Breast epithelium (tissue), 4 donors: ENCODE results near the gene SAA1. TPM values are rescaled to one million over a fixed set of nuclear protein-coding genes. Genes with fewer than 3 reads are reported as not detected.

Experiments
- DNase-seq, 2 donors: peaks; one replicate each; pipeline ENCODE4 v3.0.0-alpha.2; 2019; ENCODE audit warnings: low spot score in 2 of 2
- H3K27ac ChIP-seq, 2 donors: fragments of 200-600 bp; sonication (generic) in 1 of 2; one replicate each; pipeline ENCODE4 v1.5.1; 2016 to 2019; ENCODE audit warnings: mild to moderate bottlenecking in 1 of 2
- H3K27me3 ChIP-seq, 2 donors: fragments of 200-600 bp; sonication (generic) in 1 of 2; one replicate each; pipeline versions ENCODE4 v1.5.1 to v1.6.0; 2017 to 2019; ENCODE audit warnings: control low read depth in 1 of 2, mild to moderate bottlenecking in 1 of 2
- H3K36me3 ChIP-seq: fragments of 200-600 bp; one replicate; pipeline ENCODE4 v1.5.1; 2019
- H3K4me1 ChIP-seq, 2 donors: fragments of 200-600 bp; sonication (generic); one replicate each; pipeline ENCODE4 v1.5.1; 2016 to 2019; ENCODE audit warnings: control low read depth in 1 of 2
- H3K4me3 ChIP-seq, 3 donors: fragments of 200-600 bp; sonication (generic); 1 replicate in 2 of 3; 2 replicates in 1 of 3; pipeline ENCODE4 v1.5.1; 2016 to 2019; ENCODE audit warnings: mild to moderate bottlenecking in 3 of 3, moderate library complexity in 2 of 3
- H3K9me3 ChIP-seq, 2 donors: fragments of 200-600 bp; sonication (generic) in 1 of 2; one replicate each; pipeline ENCODE4 v1.5.1; 2016 to 2019; ENCODE audit warnings: control low read depth in 1 of 2
- POLR2A ChIP-seq: fragments of 450-650 bp; IDR thresholded peaks from one replicate; pipeline ENCODE4 v1.6.1; 2016; ENCODE audit warnings: antibody characterized with exemption, mild to moderate bottlenecking, moderate library complexity
- POLR2AphosphoS5 ChIP-seq, 3 donors: sonication (generic); formaldehyde crosslinking; IDR thresholded peaks; one replicate each; pipeline ENCODE4 v1.6.1; 2017; ENCODE audit warnings: antibody characterized with exemption in 3 of 3
- intact Hi-C: fragments of 100-400 bp; cut with DNase I; formaldehyde crosslinking; loops from one replicate; pipeline ENCODE4 v1.15.1; 2023; ENCODE audit warnings: low total_unique reads
- total RNA-seq, 3 donors: library from RNA; depleted of rRNA; stranded (reverse); fragments of >200 nt; gene quantifications; one replicate each; pipeline ENCODE4 v1.1.0, GENCODE V29; 2016
- TF ChIP-seq, protein P1 (sequence below), 3 donors: fragments of 450-650 bp; IDR thresholded peaks; one replicate each; pipeline ENCODE4 v1.5.1; 2016 to 2017; ENCODE audit warnings: antibody characterized with exemption in 3 of 3, mild to moderate bottlenecking in 3 of 3, moderate library complexity in 3 of 3

Gene SAA1
- total RNA-seq, 3 donors from 2014 or later = 78.1 to 1,384 (median 818) TPM

- no peak for DNase-seq
- Histone ChIP-seq H3K27ac (no peak overlapping the region), H3K36me3 (peaks cover 14% of the 10 kb centered on the region), H3K9me3 (no peaks in the 10 kb centered on the region), H3K4me1 (no peaks in the 10 kb centered on the region), H3K27me3 (no peaks in the 10 kb centered on the region), H3K4me3 (no peak overlapping the region)
- intact Hi-C loops = no loop called here
- TF ChIP-seq, protein P1, sequence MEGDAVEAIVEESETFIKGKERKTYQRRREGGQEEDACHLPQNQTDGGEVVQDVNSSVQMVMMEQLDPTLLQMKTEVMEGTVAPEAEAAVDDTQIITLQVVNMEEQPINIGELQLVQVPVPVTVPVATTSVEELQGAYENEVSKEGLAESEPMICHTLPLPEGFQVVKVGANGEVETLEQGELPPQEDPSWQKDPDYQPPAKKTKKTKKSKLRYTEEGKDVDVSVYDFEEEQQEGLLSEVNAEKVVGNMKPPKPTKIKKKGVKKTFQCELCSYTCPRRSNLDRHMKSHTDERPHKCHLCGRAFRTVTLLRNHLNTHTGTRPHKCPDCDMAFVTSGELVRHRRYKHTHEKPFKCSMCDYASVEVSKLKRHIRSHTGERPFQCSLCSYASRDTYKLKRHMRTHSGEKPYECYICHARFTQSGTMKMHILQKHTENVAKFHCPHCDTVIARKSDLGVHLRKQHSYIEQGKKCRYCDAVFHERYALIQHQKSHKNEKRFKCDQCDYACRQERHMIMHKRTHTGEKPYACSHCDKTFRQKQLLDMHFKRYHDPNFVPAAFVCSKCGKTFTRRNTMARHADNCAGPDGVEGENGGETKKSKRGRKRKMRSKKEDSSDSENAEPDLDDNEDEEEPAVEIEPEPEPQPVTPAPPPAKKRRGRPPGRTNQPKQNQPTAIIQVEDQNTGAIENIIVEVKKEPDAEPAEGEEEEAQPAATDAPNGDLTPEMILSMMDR (IDR thresholded peaks at IDR 0.05) = no peak
- no peak for TF ChIP-seq POLR2AphosphoS5 (IDR thresholded peaks at IDR 0.05)
Observed at GRCh38 chr11:18294862-18295261, 28.8 kb downstream of the SAA1 start.

DNA sequence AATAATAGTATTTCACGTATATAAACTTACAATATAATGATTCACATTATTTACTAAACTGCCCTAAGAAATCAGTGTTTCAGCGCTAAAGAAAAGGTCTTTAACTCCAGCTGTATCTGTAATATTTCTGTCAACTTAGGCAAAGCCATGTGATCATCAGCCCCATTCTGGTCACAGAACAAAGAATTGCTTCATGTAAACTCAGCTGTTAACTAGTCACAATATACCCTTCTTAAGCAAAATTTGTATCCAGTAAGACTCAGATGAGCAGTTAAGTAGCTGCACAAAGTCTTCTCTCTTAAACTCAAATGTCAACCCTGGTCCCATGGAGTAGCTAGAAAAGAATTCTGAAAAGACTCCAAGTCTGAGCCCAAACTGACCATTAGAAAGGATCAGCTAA, 29.3 kb downstream of the SAA1 start:
- intact Hi-C loops = no loop called here
- Histone ChIP-seq H3K4me3 (no peak overlapping the region), H3K36me3 (peaks cover 17% of the 10 kb centered on the region), H3K9me3 (no peaks in the 10 kb centered on the region), H3K27ac (no peak overlapping the region), H3K27me3 (no peaks in the 10 kb centered on the region), H3K4me1 (no peaks in the 10 kb centered on the region)
- TF ChIP-seq, protein P1 (IDR thresholded peaks at IDR 0.05) = no peak
- TF ChIP-seq POLR2AphosphoS5 (IDR thresholded peaks at IDR 0.05) (no peak), POLR2A (no peak)
- no peak for DNase-seq

- no peaks in the 10 kb centered on the region for H3K4me1 ChIP-seq
- TF ChIP-seq, protein P1 (IDR thresholded peaks at IDR 0.05) = no peak
- no peak for TF ChIP-seq POLR2A
- TF ChIP-seq POLR2AphosphoS5 (IDR thresholded peaks at IDR 0.05) = no peak
- DNase-seq = no peak
- intact Hi-C loops = no loop called here
- peaks cover 17% of the 10 kb centered on the region for H3K36me3 ChIP-seq
- no peaks in the 10 kb centered on the region for H3K9me3 ChIP-seq
- no peak overlapping the region for H3K27ac ChIP-seq
- no peak overlapping the region for H3K4me3 ChIP-seq
- H3K27me3 ChIP-seq = no peaks in the 10 kb centered on the region
Observed at GRCh38 chr11:18299721-18300120, 33.7 kb downstream of the SAA1 start.

DNA sequence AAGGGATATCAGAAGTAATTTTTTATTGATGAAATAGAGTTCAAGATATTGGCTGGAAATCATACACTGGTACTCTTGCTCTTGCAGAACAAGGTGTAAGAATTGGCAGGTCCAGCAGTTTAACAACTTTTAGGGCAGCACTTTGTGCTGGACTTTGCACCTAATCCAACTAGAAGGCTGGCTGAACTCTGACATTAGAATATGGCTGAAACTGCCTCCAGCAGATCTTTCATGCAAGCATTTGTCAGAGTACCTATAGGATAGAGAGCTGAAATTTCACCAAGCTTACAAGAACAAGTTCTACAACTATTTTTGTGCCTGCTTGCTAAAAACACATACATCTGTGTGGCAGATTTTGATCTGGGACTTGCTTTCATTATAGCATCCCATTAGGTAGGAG, 38.7 kb downstream of the SAA1 start:
- Histone ChIP-seq H3K9me3 (no peaks in the 10 kb centered on the region), H3K4me1 (peaks cover 0 to 4% of the 10 kb centered on the region in 2 donors), H3K27me3 (no peaks in the 10 kb centered on the region), H3K27ac (no peak overlapping the region), H3K36me3 (peaks cover 4% of the 10 kb centered on the region), H3K4me3 (no peak overlapping the region)
- no peak for DNase-seq
- intact Hi-C loops = no loop called here
- no peak for TF ChIP-seq POLR2AphosphoS5 (IDR thresholded peaks at IDR 0.05)
- TF ChIP-seq, protein P1 (IDR thresholded peaks at IDR 0.05) = no peak
- no peak for TF ChIP-seq POLR2A

GRCh38 chr11:18307461-18308139, 41.5 kb downstream of the SAA1 start:
- Histone ChIP-seq H3K4me1 (peaks cover 3 to 4% of the 10 kb centered on the region in 2 donors), H3K27ac (peak overlapping the region; percentile 48 to 77), H3K9me3 (no peaks in the 10 kb centered on the region), H3K27me3 (no peaks in the 10 kb centered on the region), H3K4me3 (no peak overlapping the region), H3K36me3 (no peaks in the 10 kb centered on the region)
- intact Hi-C loops = no loop called here
- no peak for DNase-seq
- TF ChIP-seq POLR2AphosphoS5 (IDR thresholded peaks at IDR 0.05) = no peak
- TF ChIP-seq POLR2A = no peak
- TF ChIP-seq, protein P1 (IDR thresholded peaks at IDR 0.05) = no peak
